Measurements from ENCODE around the gene ACSS3.
"Not testable (repeated sequence)": the region's sequence is repeated elsewhere in the genome, so short reads cannot be mapped to it uniquely, and the experiment has no call there.

GRCh38 chr12:81064971-81065370 lies 12.9 kb upstream of the ACSS3 start:
- TF ChIP-seq EZH2 (IDR thresholded peaks at IDR 0.05; ENCODE audit: low read length), result not testable (repeated sequence)
- TF ChIP-seq, protein P1, sequence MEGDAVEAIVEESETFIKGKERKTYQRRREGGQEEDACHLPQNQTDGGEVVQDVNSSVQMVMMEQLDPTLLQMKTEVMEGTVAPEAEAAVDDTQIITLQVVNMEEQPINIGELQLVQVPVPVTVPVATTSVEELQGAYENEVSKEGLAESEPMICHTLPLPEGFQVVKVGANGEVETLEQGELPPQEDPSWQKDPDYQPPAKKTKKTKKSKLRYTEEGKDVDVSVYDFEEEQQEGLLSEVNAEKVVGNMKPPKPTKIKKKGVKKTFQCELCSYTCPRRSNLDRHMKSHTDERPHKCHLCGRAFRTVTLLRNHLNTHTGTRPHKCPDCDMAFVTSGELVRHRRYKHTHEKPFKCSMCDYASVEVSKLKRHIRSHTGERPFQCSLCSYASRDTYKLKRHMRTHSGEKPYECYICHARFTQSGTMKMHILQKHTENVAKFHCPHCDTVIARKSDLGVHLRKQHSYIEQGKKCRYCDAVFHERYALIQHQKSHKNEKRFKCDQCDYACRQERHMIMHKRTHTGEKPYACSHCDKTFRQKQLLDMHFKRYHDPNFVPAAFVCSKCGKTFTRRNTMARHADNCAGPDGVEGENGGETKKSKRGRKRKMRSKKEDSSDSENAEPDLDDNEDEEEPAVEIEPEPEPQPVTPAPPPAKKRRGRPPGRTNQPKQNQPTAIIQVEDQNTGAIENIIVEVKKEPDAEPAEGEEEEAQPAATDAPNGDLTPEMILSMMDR (optimal IDR thresholded peaks at IDR 0.05 in 1 of 3, IDR thresholded peaks at IDR 0.05 in 1 of 3, conservative IDR thresholded peaks at IDR 0.05 in 1 of 3; ENCODE audit: extremely low read depth in 1 of 3, insufficient read depth in 2 of 3, low read length in 3 of 3), result not testable (repeated sequence)

Measured in keratinocyte (primary cell).